ENCODE results near the gene CAMK2D. TPM values are rescaled to one million over a fixed set of nuclear protein-coding genes. Genes with fewer than 3 reads are reported as not detected.

The CAMK2D gene
- total and polyA plus RNA-seq, 4 donors: 10.1 to 31.0 (median 25.6) TPM

GRCh38 chr4:113433536-113434246, 327.8 kb downstream of the CAMK2D start:
- Histone ChIP-seq H3K36me3 (ENCODE audit: control insufficient read depth in 4 of 4, insufficient read depth in 3 of 4, low read depth in 1 of 4, low read length in 3 of 4) (no peaks in the 10 kb centered on the region), H3K9me3 (ENCODE audit: control insufficient read depth in 4 of 4, low read length in 3 of 4) (no peaks in the 10 kb centered on the region), H3K27me3 (ENCODE audit: control insufficient read depth in 4 of 4, insufficient read depth in 4 of 4, low read length in 3 of 4) (no peaks in the 10 kb centered on the region), H3K4me3 (ENCODE audit: low read depth in 1 of 3, low read length in 3 of 3) (no peak overlapping the region), H3K9ac (ENCODE audit: low read depth in 1 of 2, low read length in 2 of 2) (no peak overlapping the region), H3K4me1 (ENCODE audit: control insufficient read depth in 4 of 4, insufficient read depth in 4 of 4, low read length in 3 of 4) (peaks cover 0 to 9% (median 2%) of the 10 kb centered on the region in 4 donors), H3K27ac (ENCODE audit: low read depth in 1 of 2, low read length in 2 of 2) (peak overlapping the region in 1 of 2 donors; percentile 13)
- WGBS: 58% methylated on average over 4 of the region's 4 CpGs
- DNase-seq (ENCODE audit: low spot score): no peak
- TF ChIP-seq CTCF (IDR thresholded peaks at IDR 0.05; ENCODE audit: low read depth, low read length, missing input control): no peak
- no peak for TF ChIP-seq RXRA (IDR thresholded peaks at IDR 0.05)
- TF ChIP-seq GABPA (IDR thresholded peaks at IDR 0.05 in 1 of 2, conservative IDR thresholded peaks at IDR 0.05 in 1 of 2): no peak
- no peak for TF ChIP-seq SP1 (IDR thresholded peaks at IDR 0.05)
- no peak for TF ChIP-seq YY1 (IDR thresholded peaks at IDR 0.05)
- TF ChIP-seq FOXA2 (IDR thresholded peaks at IDR 0.05): no peak
- no peak for TF ChIP-seq HNF4A (conservative IDR thresholded peaks at IDR 0.05)
- TF ChIP-seq NR2F2 (IDR thresholded peaks at IDR 0.05): no peak

DNA sequence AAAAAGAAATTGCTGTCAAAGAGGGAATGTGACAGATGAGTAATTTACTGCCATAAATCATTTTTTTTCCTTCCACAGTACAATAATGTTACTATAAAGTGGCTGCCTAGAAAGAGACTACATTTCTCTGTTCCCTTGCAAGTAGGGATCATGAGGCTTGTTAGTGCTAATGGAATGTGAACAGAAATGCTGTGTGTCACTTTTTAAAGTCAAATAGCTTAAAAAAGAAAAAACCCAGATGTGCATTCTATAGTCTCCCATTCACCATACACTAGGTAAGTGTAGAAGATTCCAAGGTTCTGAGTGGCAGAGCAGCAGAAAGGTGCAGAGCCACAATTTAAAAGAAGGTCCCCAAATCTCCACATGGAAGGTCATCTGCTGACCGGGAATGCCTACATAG, 328.4 kb downstream of the CAMK2D start:
- Histone ChIP-seq H3K27me3 (ENCODE audit: control insufficient read depth in 4 of 4, insufficient read depth in 4 of 4, low read length in 3 of 4) (no peaks in the 10 kb centered on the region), H3K9ac (ENCODE audit: low read depth in 1 of 2, low read length in 2 of 2) (no peak overlapping the region), H3K4me1 (ENCODE audit: control insufficient read depth in 4 of 4, insufficient read depth in 4 of 4, low read length in 3 of 4) (peaks cover 0 to 9% (median 2%) of the 10 kb centered on the region in 4 donors), H3K27ac (ENCODE audit: low read depth in 1 of 2, low read length in 2 of 2) (peak overlapping the region in 1 of 2 donors; percentile 13), H3K36me3 (ENCODE audit: control insufficient read depth in 4 of 4, insufficient read depth in 3 of 4, low read depth in 1 of 4, low read length in 3 of 4) (no peaks in the 10 kb centered on the region), H3K4me3 (ENCODE audit: low read depth in 1 of 3, low read length in 3 of 3) (no peak overlapping the region), H3K9me3 (ENCODE audit: control insufficient read depth in 4 of 4, low read length in 3 of 4) (no peaks in the 10 kb centered on the region)
- 93% methylated on average over 1 of the region's 1 CpG for WGBS
- DNase-seq (ENCODE audit: low spot score): no peak
- TF ChIP-seq NR2F2 (IDR thresholded peaks at IDR 0.05): no peak
- no peak for TF ChIP-seq TAF1 (conservative IDR thresholded peaks at IDR 0.05)
- TF ChIP-seq RXRA (IDR thresholded peaks at IDR 0.05): no peak

- DNase-seq (ENCODE audit: low spot score): no peak
- H3K27me3 ChIP-seq (ENCODE audit: control insufficient read depth in 4 of 4, insufficient read depth in 4 of 4, low read length in 3 of 4): no peaks in the 10 kb centered on the region
- no peak overlapping the region for H3K4me3 ChIP-seq (ENCODE audit: low read depth in 1 of 3, low read length in 3 of 3)
- H3K9me3 ChIP-seq (ENCODE audit: control insufficient read depth in 4 of 4, low read length in 3 of 4): no peaks in the 10 kb centered on the region
- no peak overlapping the region for H3K9ac ChIP-seq (ENCODE audit: low read depth in 1 of 2, low read length in 2 of 2)
- no peaks in the 10 kb centered on the region for H3K4me1 ChIP-seq (ENCODE audit: control insufficient read depth in 4 of 4, insufficient read depth in 4 of 4, low read length in 3 of 4)
- no peak overlapping the region for H3K27ac ChIP-seq (ENCODE audit: low read depth in 1 of 2, low read length in 2 of 2)
- no peaks in the 10 kb centered on the region for H3K36me3 ChIP-seq (ENCODE audit: control insufficient read depth in 4 of 4, insufficient read depth in 3 of 4, low read depth in 1 of 4, low read length in 3 of 4)
- 86% methylated on average over 1 of the region's 1 CpG for WGBS
- TF ChIP-seq ZBTB33 (IDR thresholded peaks at IDR 0.05): no peak
- TF ChIP-seq RXRA (IDR thresholded peaks at IDR 0.05): no peak
- no peak for TF ChIP-seq TAF1 (conservative IDR thresholded peaks at IDR 0.05)
- no peak for TF ChIP-seq HNF4A (conservative IDR thresholded peaks at IDR 0.05)
- TF ChIP-seq, protein P1, sequence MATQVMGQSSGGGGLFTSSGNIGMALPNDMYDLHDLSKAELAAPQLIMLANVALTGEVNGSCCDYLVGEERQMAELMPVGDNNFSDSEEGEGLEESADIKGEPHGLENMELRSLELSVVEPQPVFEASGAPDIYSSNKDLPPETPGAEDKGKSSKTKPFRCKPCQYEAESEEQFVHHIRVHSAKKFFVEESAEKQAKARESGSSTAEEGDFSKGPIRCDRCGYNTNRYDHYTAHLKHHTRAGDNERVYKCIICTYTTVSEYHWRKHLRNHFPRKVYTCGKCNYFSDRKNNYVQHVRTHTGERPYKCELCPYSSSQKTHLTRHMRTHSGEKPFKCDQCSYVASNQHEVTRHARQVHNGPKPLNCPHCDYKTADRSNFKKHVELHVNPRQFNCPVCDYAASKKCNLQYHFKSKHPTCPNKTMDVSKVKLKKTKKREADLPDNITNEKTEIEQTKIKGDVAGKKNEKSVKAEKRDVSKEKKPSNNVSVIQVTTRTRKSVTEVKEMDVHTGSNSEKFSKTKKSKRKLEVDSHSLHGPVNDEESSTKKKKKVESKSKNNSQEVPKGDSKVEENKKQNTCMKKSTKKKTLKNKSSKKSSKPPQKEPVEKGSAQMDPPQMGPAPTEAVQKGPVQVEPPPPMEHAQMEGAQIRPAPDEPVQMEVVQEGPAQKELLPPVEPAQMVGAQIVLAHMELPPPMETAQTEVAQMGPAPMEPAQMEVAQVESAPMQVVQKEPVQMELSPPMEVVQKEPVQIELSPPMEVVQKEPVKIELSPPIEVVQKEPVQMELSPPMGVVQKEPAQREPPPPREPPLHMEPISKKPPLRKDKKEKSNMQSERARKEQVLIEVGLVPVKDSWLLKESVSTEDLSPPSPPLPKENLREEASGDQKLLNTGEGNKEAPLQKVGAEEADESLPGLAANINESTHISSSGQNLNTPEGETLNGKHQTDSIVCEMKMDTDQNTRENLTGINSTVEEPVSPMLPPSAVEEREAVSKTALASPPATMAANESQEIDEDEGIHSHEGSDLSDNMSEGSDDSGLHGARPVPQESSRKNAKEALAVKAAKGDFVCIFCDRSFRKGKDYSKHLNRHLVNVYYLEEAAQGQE (IDR thresholded peaks at IDR 0.05): no peak
- TF ChIP-seq CTCF (IDR thresholded peaks at IDR 0.05; ENCODE audit: low read depth, low read length, missing input control): no peak
- TF ChIP-seq GABPA (IDR thresholded peaks at IDR 0.05 in 1 of 2, conservative IDR thresholded peaks at IDR 0.05 in 1 of 2): no peak
- TF ChIP-seq EGR1 (IDR thresholded peaks at IDR 0.05; ENCODE audit: low read depth in 2 of 2): no peak
- no peak for TF ChIP-seq ATF3 (IDR thresholded peaks at IDR 0.05)
- no peak for TF ChIP-seq NR2F2 (IDR thresholded peaks at IDR 0.05)
- no peak for TF ChIP-seq FOXA1 (IDR thresholded peaks at IDR 0.05)
- TF ChIP-seq HNF4G (IDR thresholded peaks at IDR 0.05): no peak
- no peak for TF ChIP-seq YY1 (IDR thresholded peaks at IDR 0.05)
- TF ChIP-seq RAD21 (IDR thresholded peaks at IDR 0.05): no peak
Observed at GRCh38 chr4:113423631-113424030, 337.9 kb downstream of the CAMK2D start.
